GM12801 (cell line): ENCODE measurements around the gene C1orf74.

Source experiments
- CTCF ChIP-seq: IDR thresholded peaks from one replicate; pipeline ENCODE4 v1.5.1; 2011; ENCODE audit warnings: control low read depth; ENCODE audit not compliant: insufficient read length; ENCODE audit errors: extremely low read depth

C1orf74 gene

GRCh38 chr1:209778102-209778501 lies 6.3 kb downstream of the C1orf74 start:
- TF ChIP-seq CTCF, result no peak

- no peak for TF ChIP-seq CTCF
Measured at GRCh38 chr1:209777587-209777986, 6.8 kb downstream of the C1orf74 start.

GRCh38 chr1:209775678-209776077 lies 8.7 kb downstream of the C1orf74 start:
- TF ChIP-seq CTCF, result no peak

GRCh38 chr1:209774592-209774991 lies 9.8 kb downstream of the C1orf74 start:
- no peak for TF ChIP-seq CTCF

GRCh38 chr1:209772126-209772525 lies 12.2 kb downstream of the C1orf74 start:
- TF ChIP-seq CTCF, result no peak

- TF ChIP-seq CTCF, result no peak
Measured at GRCh38 chr1:209770636-209771415, 13.5 kb downstream of the C1orf74 start.

GRCh38 chr1:209769971-209770370 lies 14.4 kb downstream of the C1orf74 start:
- TF ChIP-seq CTCF, result no peak
